H7 (cell line): Measurements from ENCODE around the gene PWWP2B. TPM values are rescaled to one million over a fixed set of nuclear protein-coding genes. Genes with fewer than 3 reads are reported as not detected.

Experiments
- DNase-seq: peaks from one replicate; pipeline ENCODE4 v3.0.0; 2012
- H3K27me3 ChIP-seq: 2 replicates; pipeline ENCODE4 v1.6.0; 2011; ENCODE audit warnings: mild to moderate bottlenecking, low read length; ENCODE audit not compliant: control insufficient read depth, insufficient read depth
- H3K36me3 ChIP-seq: replicated peaks from 2 replicates; pipeline ENCODE4 v1.5.1; 2011; ENCODE audit warnings: low read length; ENCODE audit not compliant: control insufficient read depth, insufficient read depth
- H3K4me3 ChIP-seq: 2 replicates; pipeline ENCODE4 v1.5.1; 2011; ENCODE audit warnings: low read depth, mild to moderate bottlenecking, control low read depth, low read length, moderate library complexity; ENCODE audit not compliant: insufficient read depth
- total RNA-seq: library from RNA; depleted of rRNA; stranded (reverse); fragments of >200 nt; shearing (Covaris generic); gene quantifications from 2 replicates; pipeline ENCODE4 v1.2.3, GENCODE V29; 2014

The PWWP2B gene
- total RNA-seq, 1 experiment from 2014 or later, result 15.3 TPM

- Histone ChIP-seq H3K4me3 (no peak overlapping the region), H3K36me3 (no peaks in the 10 kb centered on the region), H3K27me3 (no peaks in the 10 kb centered on the region)
- DNase-seq, result no peak
Observed at GRCh38 chr10:132357286-132358058, 39.5 kb upstream of the PWWP2B start.

- Histone ChIP-seq H3K4me3 (no peak overlapping the region), H3K27me3 (no peaks in the 10 kb centered on the region), H3K36me3 (no peaks in the 10 kb centered on the region)
- peak; percentile 64 for DNase-seq
Observed at GRCh38 chr10:132359305-132360040, 37.5 kb upstream of the PWWP2B start.

GRCh38 chr10:132360766-132361447 is 36.1 kb upstream of the PWWP2B start:
- Histone ChIP-seq H3K27me3 (no peaks in the 10 kb centered on the region), H3K4me3 (no peak overlapping the region), H3K36me3 (no peaks in the 10 kb centered on the region)
- peak; percentile 92 for DNase-seq

- Histone ChIP-seq H3K4me3 (no peak overlapping the region), H3K27me3 (no peaks in the 10 kb centered on the region), H3K36me3 (no peaks in the 10 kb centered on the region)
- DNase-seq, result peak; percentile 45
Observed at GRCh38 chr10:132361581-132362101, 35.4 kb upstream of the PWWP2B start.

GRCh38 chr10:132362151-132362611 is 34.8 kb upstream of the PWWP2B start:
- Histone ChIP-seq H3K27me3 (no peaks in the 10 kb centered on the region), H3K36me3 (no peaks in the 10 kb centered on the region), H3K4me3 (no peak overlapping the region)
- peak; percentile 53 for DNase-seq

- Histone ChIP-seq H3K4me3 (no peak overlapping the region), H3K27me3 (no peaks in the 10 kb centered on the region), H3K36me3 (no peaks in the 10 kb centered on the region)
- DNase-seq, result peak; percentile 76
Observed at GRCh38 chr10:132363376-132363775, 33.6 kb upstream of the PWWP2B start.

GRCh38 chr10:132363921-132364593 is 32.9 kb upstream of the PWWP2B start:
- no peaks in the 10 kb centered on the region for H3K27me3 ChIP-seq
- DNase-seq, result peak; percentile 73
- no peaks in the 10 kb centered on the region for H3K36me3 ChIP-seq
- H3K4me3 ChIP-seq, result no peak overlapping the region

GRCh38 chr10:132364594-132364970 is 32.4 kb upstream of the PWWP2B start:
- Histone ChIP-seq H3K36me3 (no peaks in the 10 kb centered on the region), H3K27me3 (no peaks in the 10 kb centered on the region), H3K4me3 (no peak overlapping the region)
- no peak for DNase-seq

GRCh38 chr10:132365102-132365501 is 31.9 kb upstream of the PWWP2B start:
- Histone ChIP-seq H3K4me3 (no peak overlapping the region), H3K27me3 (no peaks in the 10 kb centered on the region), H3K36me3 (no peaks in the 10 kb centered on the region)
- peak; percentile 26 for DNase-seq

GRCh38 chr10:132366006-132366405 is 31.0 kb upstream of the PWWP2B start:
- Histone ChIP-seq H3K27me3 (no peaks in the 10 kb centered on the region), H3K4me3 (no peak overlapping the region), H3K36me3 (no peaks in the 10 kb centered on the region)
- DNase-seq, result peak; percentile 26

- no peaks in the 10 kb centered on the region for H3K36me3 ChIP-seq
- no peak for DNase-seq
- no peaks in the 10 kb centered on the region for H3K27me3 ChIP-seq
- H3K4me3 ChIP-seq, result no peak overlapping the region
Observed at GRCh38 chr10:132366499-132366898, 30.5 kb upstream of the PWWP2B start.

- no peak for DNase-seq
- Histone ChIP-seq H3K27me3 (no peaks in the 10 kb centered on the region), H3K4me3 (no peak overlapping the region), H3K36me3 (no peaks in the 10 kb centered on the region)
Observed at GRCh38 chr10:132368391-132368790, 28.6 kb upstream of the PWWP2B start.

GRCh38 chr10:132368881-132369635 is 27.9 kb upstream of the PWWP2B start:
- Histone ChIP-seq H3K4me3 (no peak overlapping the region), H3K27me3 (no peaks in the 10 kb centered on the region), H3K36me3 (no peaks in the 10 kb centered on the region)
- DNase-seq, result peak; percentile 10
